Measurements from ENCODE around the gene OCRL. TPM values are rescaled to one million over a fixed set of nuclear protein-coding genes. Genes with fewer than 3 reads are reported as not detected.

OCRL gene
- total RNA-seq, 1 donor from 2014 or later: 25.3 TPM

DNA sequence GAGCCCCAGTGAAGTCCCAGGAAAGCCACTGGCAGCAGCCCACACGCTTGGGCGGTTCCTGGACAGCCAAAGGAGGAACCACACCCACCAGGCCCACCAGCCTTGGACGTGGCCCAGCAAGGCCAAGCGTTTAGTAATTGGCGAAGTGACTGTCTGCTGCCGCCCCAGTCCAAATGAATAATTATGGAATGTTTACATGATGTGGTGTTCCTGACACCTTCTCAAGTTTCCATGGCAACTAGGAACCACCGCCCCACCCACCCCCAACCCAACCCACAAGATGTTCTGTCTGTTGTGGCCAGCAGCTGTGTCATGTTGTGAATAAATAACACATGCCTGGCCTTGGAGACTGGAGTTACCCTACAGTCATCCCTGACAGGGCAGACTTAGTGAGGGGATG lies 92.4 kb downstream of the OCRL start:
- Histone ChIP-seq H3K4me2 (no peak overlapping the region), H3K9me3 (ENCODE audit: low read depth) (no peaks in the 10 kb centered on the region), H3K9ac (no peak overlapping the region), H2AFZ (replicated peaks) (no peak overlapping the region), H3K36me3 (no peaks in the 10 kb centered on the region), H3F3A (ENCODE audit: low read depth) (no peaks in the 10 kb centered on the region), H3K4me3 (no peak overlapping the region), H3K27ac (no peak overlapping the region), H3K27me3 (no peaks in the 10 kb centered on the region), H3K79me2 (ENCODE audit: low read depth) (no peaks in the 10 kb centered on the region), H3K4me1 (no peaks in the 10 kb centered on the region), H4K20me1 (ENCODE audit: low read depth) (no peaks in the 10 kb centered on the region)
- H3K4me3 Mint-ChIP-seq: no peak overlapping the region
- no peak overlapping the region for H3K27ac Mint-ChIP-seq
- H3K4me1 Mint-ChIP-seq: peaks cover 46% of the 10 kb centered on the region
- TF ChIP-seq, protein P1, sequence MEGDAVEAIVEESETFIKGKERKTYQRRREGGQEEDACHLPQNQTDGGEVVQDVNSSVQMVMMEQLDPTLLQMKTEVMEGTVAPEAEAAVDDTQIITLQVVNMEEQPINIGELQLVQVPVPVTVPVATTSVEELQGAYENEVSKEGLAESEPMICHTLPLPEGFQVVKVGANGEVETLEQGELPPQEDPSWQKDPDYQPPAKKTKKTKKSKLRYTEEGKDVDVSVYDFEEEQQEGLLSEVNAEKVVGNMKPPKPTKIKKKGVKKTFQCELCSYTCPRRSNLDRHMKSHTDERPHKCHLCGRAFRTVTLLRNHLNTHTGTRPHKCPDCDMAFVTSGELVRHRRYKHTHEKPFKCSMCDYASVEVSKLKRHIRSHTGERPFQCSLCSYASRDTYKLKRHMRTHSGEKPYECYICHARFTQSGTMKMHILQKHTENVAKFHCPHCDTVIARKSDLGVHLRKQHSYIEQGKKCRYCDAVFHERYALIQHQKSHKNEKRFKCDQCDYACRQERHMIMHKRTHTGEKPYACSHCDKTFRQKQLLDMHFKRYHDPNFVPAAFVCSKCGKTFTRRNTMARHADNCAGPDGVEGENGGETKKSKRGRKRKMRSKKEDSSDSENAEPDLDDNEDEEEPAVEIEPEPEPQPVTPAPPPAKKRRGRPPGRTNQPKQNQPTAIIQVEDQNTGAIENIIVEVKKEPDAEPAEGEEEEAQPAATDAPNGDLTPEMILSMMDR (IDR thresholded peaks at IDR 0.05): no peak
- TF ChIP-seq EZH2 (IDR thresholded peaks at IDR 0.05) (no peak), EZH2phosphoT487 (IDR thresholded peaks at IDR 0.05) (no peak)
- H3K36me3 Mint-ChIP-seq: no peaks in the 10 kb centered on the region
- DNase-seq (ENCODE audit: low spot score): no peak
- peaks cover 25% of the 10 kb centered on the region for H3K27me3 Mint-ChIP-seq (ENCODE audit: insufficient read depth, low read depth)
- H3K9me3 Mint-ChIP-seq: no peaks in the 10 kb centered on the region

DNA sequence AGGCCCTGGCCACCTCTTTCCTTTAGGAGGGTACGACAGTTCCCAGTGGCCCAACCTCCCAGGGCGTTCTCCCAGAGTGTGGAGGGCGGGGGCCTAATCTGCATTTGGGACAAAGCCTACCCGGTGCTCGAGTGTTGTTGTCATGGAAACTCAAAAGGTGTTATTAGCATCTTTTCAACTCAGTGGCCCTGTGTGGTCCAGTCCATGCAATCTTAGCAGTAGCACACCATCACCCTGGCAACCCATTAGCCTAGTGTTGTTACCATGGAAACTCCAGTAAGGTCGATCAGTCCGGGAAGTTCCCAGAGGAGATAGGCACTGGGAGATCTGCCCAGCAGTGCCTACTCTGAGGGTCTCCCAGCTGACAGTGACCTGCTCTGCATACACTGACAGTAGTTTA lies 94.5 kb downstream of the OCRL start:
- H3K27me3 ChIP-seq: no peaks in the 10 kb centered on the region
- peak overlapping the region; percentile 93 for H3K27ac Mint-ChIP-seq
- H3K27ac ChIP-seq: no peak overlapping the region

DNA sequence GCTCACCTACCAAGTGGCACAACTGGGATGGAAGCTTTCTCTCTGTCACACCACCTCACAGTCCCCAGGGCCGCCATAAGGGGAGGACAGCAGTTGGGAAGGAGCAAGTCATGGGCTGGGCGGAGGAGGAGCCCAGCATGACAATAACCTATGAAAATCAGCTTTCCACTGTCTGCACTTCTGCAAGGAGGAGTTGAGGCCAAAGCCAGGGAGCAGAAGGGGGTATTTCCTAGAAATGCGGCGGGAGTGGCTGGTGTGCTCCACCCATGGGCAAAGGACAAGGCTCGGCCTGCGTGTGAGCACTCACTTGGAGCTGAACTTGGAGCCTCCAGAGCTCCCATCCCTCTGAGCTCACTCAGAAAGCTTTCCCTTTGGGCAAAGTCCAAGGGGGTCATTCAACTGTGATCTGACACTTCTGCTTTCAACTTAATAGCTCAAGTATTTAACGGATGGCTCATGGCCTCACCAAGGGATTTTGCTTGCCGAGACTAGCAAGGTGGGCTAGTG lies 96.2 kb downstream of the OCRL start:
- Mint-ChIP-seq H3K4me3 (no peak overlapping the region), H3K9me3 (peaks cover 4% of the 10 kb centered on the region), H3K27ac (no peak overlapping the region), H3K27me3 (ENCODE audit: insufficient read depth, low read depth) (peaks cover 24% of the 10 kb centered on the region), H3K4me1 (peaks cover 51% of the 10 kb centered on the region), H3K36me3 (no peaks in the 10 kb centered on the region)
- Histone ChIP-seq H3K4me2 (no peak overlapping the region), H3K36me3 (no peaks in the 10 kb centered on the region), H2AFZ (replicated peaks) (no peak overlapping the region), H3K79me2 (ENCODE audit: low read depth) (no peaks in the 10 kb centered on the region), H3K9me3 (ENCODE audit: low read depth) (no peaks in the 10 kb centered on the region), H3K27ac (no peak overlapping the region), H3K9ac (no peak overlapping the region), H3K4me1 (no peaks in the 10 kb centered on the region), H3F3A (ENCODE audit: low read depth) (no peaks in the 10 kb centered on the region), H3K4me3 (no peak overlapping the region), H3K27me3 (no peaks in the 10 kb centered on the region), H4K20me1 (ENCODE audit: low read depth) (no peaks in the 10 kb centered on the region)
- no peak for TF ChIP-seq EZH2phosphoT487 (IDR thresholded peaks at IDR 0.05)
- no peak for TF ChIP-seq EZH2 (IDR thresholded peaks at IDR 0.05)
- TF ChIP-seq, protein P1 (IDR thresholded peaks at IDR 0.05): no peak
- DNase-seq (ENCODE audit: low spot score): no peak

More for the DNA sequence above, 94.5 kb downstream of the OCRL start:
- H3K36me3 ChIP-seq: no peaks in the 10 kb centered on the region
- Mint-ChIP-seq H3K9me3 (no peaks in the 10 kb centered on the region), H3K27me3 (ENCODE audit: insufficient read depth, low read depth) (peaks cover 27% of the 10 kb centered on the region), H3K36me3 (no peaks in the 10 kb centered on the region), H3K4me1 (peaks cover 50% of the 10 kb centered on the region), H3K4me3 (no peak overlapping the region)
- no peak overlapping the region for H3K4me2 ChIP-seq
- no peak overlapping the region for H3K9ac ChIP-seq
- no peaks in the 10 kb centered on the region for H3K9me3 ChIP-seq (ENCODE audit: low read depth)
- H3K4me3 ChIP-seq: no peak overlapping the region
- H4K20me1 ChIP-seq (ENCODE audit: low read depth): no peaks in the 10 kb centered on the region
- no peak overlapping the region for H2AFZ ChIP-seq (replicated peaks)
- no peak for TF ChIP-seq EZH2phosphoT487 (IDR thresholded peaks at IDR 0.05)
- no peak for TF ChIP-seq EZH2 (IDR thresholded peaks at IDR 0.05)
- TF ChIP-seq, protein P1 (IDR thresholded peaks at IDR 0.05): no peak
- no peaks in the 10 kb centered on the region for H3K79me2 ChIP-seq (ENCODE audit: low read depth)
- peak; percentile 68 for DNase-seq (ENCODE audit: low spot score)
- no peaks in the 10 kb centered on the region for H3K4me1 ChIP-seq
- no peaks in the 10 kb centered on the region for H3F3A ChIP-seq (ENCODE audit: low read depth)
